Right atrium auricular region (tissue), 2 donors: ENCODE results near the gene CNNM2. TPM values are rescaled to one million over a fixed set of nuclear protein-coding genes. Genes with fewer than 3 reads are reported as not detected.

Experiments
- DNase-seq: peaks from one replicate; pipeline ENCODE4 v3.0.0-alpha.2; 2019; ENCODE audit warnings: low spot score
- H3K27ac ChIP-seq, 2 donors: fragments of 200-600 bp; sonication (generic); 1 replicate in 1 of 2; 2 replicates in 1 of 2; pipeline ENCODE4 v1.5.1; 2016 to 2019
- H3K27me3 ChIP-seq, 2 donors: fragments of 200-600 bp; sonication (generic); one replicate each; pipeline versions ENCODE4 v1.5.1 to v1.6.0; 2017 to 2019
- H3K36me3 ChIP-seq: fragments of 200-600 bp; sonication (generic); one replicate; pipeline ENCODE4 v1.5.1; 2016
- H3K4me1 ChIP-seq, 2 donors: fragments of 200-600 bp; sonication (generic); one replicate each; pipeline versions ENCODE4 v1.5.1 to v1.6.0; 2017 to 2019
- H3K4me3 ChIP-seq, 2 donors: fragments of 200-600 bp; sonication (generic); 1 replicate in 1 of 2; 2 replicates in 1 of 2; pipeline ENCODE4 v1.5.1; 2017 to 2019; ENCODE audit warnings: mild to moderate bottlenecking in 1 of 2, moderate library complexity in 1 of 2
- H3K9me3 ChIP-seq, 2 donors: fragments of 200-600 bp; sonication (generic); one replicate each; pipeline ENCODE4 v1.5.1; 2019
- total RNA-seq, 2 donors: library from RNA; depleted of rRNA; stranded (reverse); fragments of >200 nt; gene quantifications; one replicate each; pipeline ENCODE4 v1.1.0, GENCODE V29; 2016
- TF ChIP-seq, protein P1 (sequence below), 2 donors: fragments of 200-600 bp; sonication (generic); IDR thresholded peaks; one replicate each; pipeline ENCODE4 v1.5.1; 2019; ENCODE audit warnings: antibody characterized with exemption in 2 of 2

CNNM2 gene
- total RNA-seq, 2 donors from 2014 or later, result 3.3 to 4.1 TPM

DNA sequence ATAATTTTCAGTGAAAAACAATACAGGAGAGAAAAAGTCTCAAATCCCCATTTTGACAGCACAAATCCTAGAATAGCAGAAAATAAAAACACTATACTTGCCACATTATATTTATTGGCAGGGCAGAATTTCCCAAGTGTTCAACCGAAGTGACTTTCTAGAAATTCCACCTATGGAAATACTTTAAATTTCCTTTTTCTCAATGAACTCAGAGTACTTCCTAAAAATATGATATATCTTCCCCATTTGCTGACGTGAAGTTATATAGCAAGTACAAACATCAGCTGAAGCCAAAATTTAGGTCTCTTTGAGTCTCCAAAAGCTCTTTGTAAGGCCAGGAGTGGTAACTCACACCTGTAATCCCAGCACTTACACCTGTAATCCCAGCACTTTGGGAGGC is 191.7 kb downstream of the CNNM2 start:
- Histone ChIP-seq H3K9me3 (no peaks in the 10 kb centered on the region), H3K27ac (no peak overlapping the region), H3K36me3 (peaks cover 12% of the 10 kb centered on the region), H3K27me3 (no peaks in the 10 kb centered on the region), H3K4me1 (peaks cover 0 to 26% of the 10 kb centered on the region in 2 donors), H3K4me3 (no peak overlapping the region)
- no peak for DNase-seq
- TF ChIP-seq, protein P1, sequence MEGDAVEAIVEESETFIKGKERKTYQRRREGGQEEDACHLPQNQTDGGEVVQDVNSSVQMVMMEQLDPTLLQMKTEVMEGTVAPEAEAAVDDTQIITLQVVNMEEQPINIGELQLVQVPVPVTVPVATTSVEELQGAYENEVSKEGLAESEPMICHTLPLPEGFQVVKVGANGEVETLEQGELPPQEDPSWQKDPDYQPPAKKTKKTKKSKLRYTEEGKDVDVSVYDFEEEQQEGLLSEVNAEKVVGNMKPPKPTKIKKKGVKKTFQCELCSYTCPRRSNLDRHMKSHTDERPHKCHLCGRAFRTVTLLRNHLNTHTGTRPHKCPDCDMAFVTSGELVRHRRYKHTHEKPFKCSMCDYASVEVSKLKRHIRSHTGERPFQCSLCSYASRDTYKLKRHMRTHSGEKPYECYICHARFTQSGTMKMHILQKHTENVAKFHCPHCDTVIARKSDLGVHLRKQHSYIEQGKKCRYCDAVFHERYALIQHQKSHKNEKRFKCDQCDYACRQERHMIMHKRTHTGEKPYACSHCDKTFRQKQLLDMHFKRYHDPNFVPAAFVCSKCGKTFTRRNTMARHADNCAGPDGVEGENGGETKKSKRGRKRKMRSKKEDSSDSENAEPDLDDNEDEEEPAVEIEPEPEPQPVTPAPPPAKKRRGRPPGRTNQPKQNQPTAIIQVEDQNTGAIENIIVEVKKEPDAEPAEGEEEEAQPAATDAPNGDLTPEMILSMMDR (IDR thresholded peaks at IDR 0.05), result no peak

DNA sequence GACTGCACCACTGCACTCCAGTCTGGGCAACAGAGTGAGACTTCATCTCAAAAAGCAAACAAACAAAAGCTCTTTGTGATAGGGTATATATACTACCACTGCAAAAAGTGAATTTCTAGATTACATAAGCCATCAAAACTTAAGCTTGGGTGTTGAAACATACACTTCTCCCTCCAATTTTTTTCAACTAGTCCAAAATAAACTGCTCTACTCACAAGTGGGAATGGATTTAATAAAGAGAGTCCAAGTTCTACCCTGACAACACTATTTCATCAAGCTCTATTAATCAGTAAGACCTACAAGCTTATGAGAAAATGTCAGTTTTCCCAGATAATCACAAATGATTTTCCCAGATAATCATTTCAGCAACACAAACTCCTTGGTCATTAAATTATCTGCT is 192.3 kb downstream of the CNNM2 start:
- TF ChIP-seq, protein P1 (IDR thresholded peaks at IDR 0.05), result no peak
- Histone ChIP-seq H3K9me3 (no peaks in the 10 kb centered on the region), H3K27me3 (no peaks in the 10 kb centered on the region), H3K4me3 (no peak overlapping the region), H3K36me3 (peaks cover 6% of the 10 kb centered on the region), H3K27ac (peak overlapping the region; percentile 36 to 56), H3K4me1 (peaks cover 0 to 26% of the 10 kb centered on the region in 2 donors)
- DNase-seq, result no peak

DNA sequence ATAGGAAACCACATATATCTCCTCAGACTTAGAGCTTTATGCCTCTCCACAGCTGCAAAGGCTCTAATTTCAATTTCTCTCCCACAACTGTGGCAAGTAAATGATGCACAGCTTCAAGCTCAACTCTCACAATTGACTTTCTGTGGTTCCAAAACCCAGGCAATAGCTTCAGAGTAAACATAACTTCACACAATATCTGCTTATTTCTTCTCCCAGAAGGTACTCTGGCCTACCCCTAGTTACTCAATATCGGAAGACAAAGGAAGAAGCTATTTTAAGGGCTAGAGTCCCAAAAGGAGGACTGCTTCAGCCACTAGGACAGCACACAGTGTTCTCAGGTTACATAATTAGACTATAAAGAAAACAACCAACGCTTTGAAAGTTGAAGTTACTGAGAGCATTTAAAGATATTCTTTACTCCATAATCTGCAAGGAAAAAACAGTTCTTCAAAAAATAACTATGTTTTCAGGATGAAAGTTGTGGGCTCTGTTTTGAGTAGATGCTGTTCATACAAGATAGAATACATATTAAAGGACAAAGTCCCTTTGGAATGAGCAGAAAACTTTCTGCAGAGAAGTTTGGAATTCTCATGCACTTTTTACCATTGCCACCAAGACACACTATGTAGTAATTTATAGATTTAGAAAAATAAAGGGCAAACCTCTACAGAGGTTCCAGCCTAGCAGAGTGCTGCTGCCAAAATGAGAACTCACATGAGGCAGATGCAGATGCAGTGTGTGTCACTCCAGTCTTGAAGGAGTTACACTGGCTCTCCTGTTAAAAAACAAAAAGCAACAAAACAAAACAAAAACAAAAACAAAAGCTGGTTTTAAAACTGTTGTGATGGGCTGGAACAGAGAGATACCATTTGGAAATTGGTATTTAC is 193.2 kb downstream of the CNNM2 start:
- Histone ChIP-seq H3K36me3 (no peaks in the 10 kb centered on the region), H3K4me3 (no peak overlapping the region), H3K27ac (peak overlapping the region; percentile 36 to 56), H3K9me3 (no peaks in the 10 kb centered on the region), H3K4me1 (peaks cover 0 to 26% of the 10 kb centered on the region in 2 donors), H3K27me3 (no peaks in the 10 kb centered on the region)
- DNase-seq, result no peak
- TF ChIP-seq, protein P1 (IDR thresholded peaks at IDR 0.05), result no peak

DNA sequence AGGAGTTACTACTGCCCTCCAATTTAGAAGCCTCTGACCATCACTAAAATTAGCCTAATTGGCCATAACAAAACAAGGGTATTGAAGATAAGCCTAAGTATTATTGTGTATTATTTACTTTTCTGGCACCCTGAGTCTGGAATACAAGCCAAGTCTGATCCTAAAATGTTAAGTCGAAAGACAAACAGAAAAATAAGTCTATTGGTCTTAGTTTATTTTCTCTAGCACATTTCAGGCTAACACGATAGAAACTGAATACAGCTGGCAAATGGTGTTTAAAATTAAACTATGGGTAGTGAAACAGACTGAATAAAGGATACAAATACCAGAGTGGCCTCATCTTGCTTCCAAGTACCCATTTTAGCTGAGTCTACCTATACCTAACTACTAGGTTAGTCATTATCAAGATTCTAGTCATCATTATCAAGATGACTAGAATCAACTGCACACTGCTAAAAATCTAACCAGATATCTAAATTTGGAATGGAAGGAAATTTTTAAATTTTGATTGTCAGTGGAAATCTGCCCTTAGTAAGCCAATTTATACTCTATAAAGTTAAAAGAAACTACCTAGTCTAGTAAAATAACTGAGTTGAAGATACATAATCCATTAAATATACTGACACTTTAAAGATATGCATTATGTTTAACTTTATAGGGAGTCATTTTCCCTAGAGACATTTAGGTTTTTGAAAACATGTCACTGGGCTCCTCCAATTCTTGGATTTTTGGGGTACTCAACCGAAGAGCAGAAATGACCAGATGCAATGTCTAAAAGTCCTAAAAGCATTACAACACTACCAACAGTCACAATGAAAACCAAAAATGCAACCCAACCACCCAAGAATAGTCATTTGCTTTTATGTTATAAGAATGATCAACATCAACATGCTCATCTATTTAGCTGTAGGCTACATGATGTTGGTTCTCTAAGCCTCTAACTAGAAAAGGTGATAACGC is 194.1 kb downstream of the CNNM2 start:
- no peaks in the 10 kb centered on the region for H3K36me3 ChIP-seq
- no peak overlapping the region for H3K4me3 ChIP-seq
- TF ChIP-seq, protein P1 (IDR thresholded peaks at IDR 0.05), result no peak
- no peaks in the 10 kb centered on the region for H3K9me3 ChIP-seq
- H3K27ac ChIP-seq, result peak overlapping the region; percentile 36 to 56
- H3K27me3 ChIP-seq, result no peaks in the 10 kb centered on the region
- peaks cover 0 to 26% of the 10 kb centered on the region in 2 donors for H3K4me1 ChIP-seq
- DNase-seq, result no peak

DNA sequence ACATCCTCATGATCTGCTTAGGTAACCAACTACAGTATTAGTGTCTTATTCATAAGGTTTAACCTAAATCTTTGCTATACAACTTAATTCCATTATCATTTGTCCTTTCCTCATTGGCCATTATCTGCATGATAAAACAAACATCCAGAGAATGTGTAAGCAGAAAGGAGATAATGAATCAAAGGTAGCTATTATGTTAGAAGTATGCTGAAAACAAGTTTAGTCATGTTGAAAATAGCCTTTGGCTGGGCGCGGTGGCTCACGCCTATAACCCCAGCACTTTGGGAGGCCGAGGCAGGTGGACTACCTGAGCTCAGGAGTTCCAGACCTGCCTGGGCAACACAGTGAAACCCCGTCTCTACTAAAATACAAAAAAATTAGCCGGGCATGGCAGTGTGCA is 196.8 kb downstream of the CNNM2 start:
- Histone ChIP-seq H3K27ac (no peak overlapping the region), H3K4me1 (peaks cover 0 to 29% of the 10 kb centered on the region in 2 donors)
- no peak for DNase-seq

More for the DNA sequence above, 196.8 kb downstream of the CNNM2 start:
- Histone ChIP-seq H3K9me3 (no peaks in the 10 kb centered on the region), H3K4me3 (no peak overlapping the region), H3K27me3 (no peaks in the 10 kb centered on the region), H3K36me3 (no peaks in the 10 kb centered on the region)
- TF ChIP-seq, protein P1 (IDR thresholded peaks at IDR 0.05), result no peak
